GM23248 (cell line): ENCODE results near the gene MED29.
"Not testable (repeated sequence)": the region's sequence is repeated elsewhere in the genome, so short reads cannot be mapped to it uniquely, and the experiment has no call there.

ENCODE experiments used
- EZH2 ChIP-seq: fragments of 200-600 bp; sonication (generic); IDR thresholded peaks from 2 replicates; pipeline ENCODE4 v1.6.1; 2018; ENCODE audit warnings: antibody characterized with exemption, mild to moderate bottlenecking; ENCODE audit not compliant: insufficient read depth, poor library complexity, severe bottlenecking
- EZH2phosphoT487 ChIP-seq: fragments of 200-600 bp; sonication (generic); IDR thresholded peaks from 2 replicates; pipeline ENCODE4 v1.6.1; 2018; ENCODE audit warnings: antibody characterized with exemption, moderate library complexity, mild to moderate bottlenecking, low read depth; ENCODE audit not compliant: insufficient read depth

DNA sequence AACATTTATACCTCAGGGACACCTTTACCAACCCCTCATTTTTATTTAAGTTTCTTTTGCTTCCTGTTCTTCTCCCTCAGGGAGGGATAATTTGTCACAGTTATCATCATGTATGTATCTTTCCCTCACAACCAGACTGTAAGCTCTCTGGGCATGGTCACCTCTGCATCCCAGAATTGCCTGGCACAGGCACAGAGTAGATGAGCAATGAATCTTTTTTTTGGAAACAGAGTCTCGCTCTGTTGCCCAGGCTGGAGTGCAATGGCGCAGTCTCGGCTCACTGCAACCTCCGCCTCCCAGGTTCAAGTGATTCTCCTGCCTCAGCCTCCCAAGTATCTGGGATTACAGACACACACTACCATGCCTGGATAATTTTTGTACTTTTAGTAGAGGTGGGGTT, 11.8 kb upstream of the MED29 start:
- not testable (repeated sequence) for TF ChIP-seq EZH2phosphoT487, EZH2
